ENCODE results near the gene TMEM134. TPM values are rescaled to one million over a fixed set of nuclear protein-coding genes. Genes with fewer than 3 reads are reported as not detected.
"Not testable (repeated sequence)": the region's sequence is repeated elsewhere in the genome, so short reads cannot be mapped to it uniquely, and the experiment has no call there.

The TMEM134 gene
- total RNA-seq, 1 donor from 2014 or later, result 38.0 TPM

DNA sequence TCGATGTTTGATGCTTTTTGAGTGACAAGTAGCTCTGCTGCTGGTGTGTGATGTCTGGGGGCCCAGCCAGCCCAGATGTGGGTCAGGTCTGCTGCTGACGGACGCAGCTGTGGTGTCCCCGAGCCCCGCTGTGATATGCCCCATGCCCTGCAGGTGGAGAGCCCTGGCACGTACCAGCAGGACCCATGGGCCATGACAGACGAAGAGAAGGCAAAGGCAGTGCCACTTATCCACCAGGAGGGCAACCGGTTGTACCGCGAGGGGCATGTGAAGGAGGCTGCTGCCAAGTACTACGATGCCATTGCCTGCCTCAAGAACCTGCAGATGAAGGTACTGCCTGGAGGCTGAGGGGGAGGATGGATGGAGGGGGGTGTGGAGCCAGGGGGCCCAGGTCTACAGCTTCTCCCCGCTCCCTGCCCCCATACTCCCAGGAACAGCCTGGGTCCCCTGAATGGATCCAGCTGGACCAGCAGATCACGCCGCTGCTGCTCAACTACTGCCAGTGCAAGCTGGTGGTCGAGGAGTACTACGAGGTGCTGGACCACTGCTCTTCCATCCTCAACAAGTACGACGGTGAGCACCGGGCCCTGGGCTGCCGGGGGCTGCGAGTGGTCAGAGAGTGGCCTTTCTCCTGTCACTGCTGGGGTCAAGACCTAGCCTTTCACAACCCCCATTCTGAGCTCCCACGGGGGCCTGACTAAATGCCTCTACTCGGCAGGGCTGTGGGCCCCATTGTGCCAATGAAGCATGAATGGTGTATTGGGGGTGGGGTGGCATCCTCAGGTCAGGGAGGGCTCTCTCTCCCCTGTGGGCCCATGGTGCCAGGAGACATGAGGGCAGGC lies 21.1 kb upstream of the TMEM134 start:
- H3K27me3 Mint-ChIP-seq (ENCODE audit: low read depth, unreplicated experiment), result no peaks in the 10 kb centered on the region
- Histone ChIP-seq H3K79me2 (ENCODE audit: insufficient read depth, low read length) (peaks cover 9% of the 10 kb centered on the region), H3K4me1 (ENCODE audit: insufficient read depth, low read length) (no peaks in the 10 kb centered on the region), H3K4me3 (ENCODE audit: insufficient read depth, low read depth, low read length) (no peak overlapping the region), H3K27ac (ENCODE audit: low read depth, low read length) (no peak overlapping the region), H2AFZ (ENCODE audit: low read depth, low read length) (no peak overlapping the region), H3K9ac (ENCODE audit: low read length) (no peak overlapping the region), H3K27me3 (ENCODE audit: insufficient read depth, low read length) (no peaks in the 10 kb centered on the region), H4K20me1 (ENCODE audit: insufficient read depth, low read length) (peaks cover 19% of the 10 kb centered on the region), H3K9me3 (ENCODE audit: insufficient read depth, low read depth, low read length) (no peaks in the 10 kb centered on the region), H3K36me3 (ENCODE audit: insufficient read depth, low read length) (peaks cover 5% of the 10 kb centered on the region), H3K4me2 (ENCODE audit: low read length) (no peak overlapping the region)
- peaks cover 2% of the 10 kb centered on the region for H3K4me1 Mint-ChIP-seq (ENCODE audit: low read depth, unreplicated experiment)
- H3K36me3 Mint-ChIP-seq (ENCODE audit: low read depth, unreplicated experiment), result peaks cover 14% of the 10 kb centered on the region
- no peak for TF ChIP-seq EZH2 (IDR thresholded peaks at IDR 0.05; ENCODE audit: insufficient read depth, low read length)
- TF ChIP-seq, protein P1, sequence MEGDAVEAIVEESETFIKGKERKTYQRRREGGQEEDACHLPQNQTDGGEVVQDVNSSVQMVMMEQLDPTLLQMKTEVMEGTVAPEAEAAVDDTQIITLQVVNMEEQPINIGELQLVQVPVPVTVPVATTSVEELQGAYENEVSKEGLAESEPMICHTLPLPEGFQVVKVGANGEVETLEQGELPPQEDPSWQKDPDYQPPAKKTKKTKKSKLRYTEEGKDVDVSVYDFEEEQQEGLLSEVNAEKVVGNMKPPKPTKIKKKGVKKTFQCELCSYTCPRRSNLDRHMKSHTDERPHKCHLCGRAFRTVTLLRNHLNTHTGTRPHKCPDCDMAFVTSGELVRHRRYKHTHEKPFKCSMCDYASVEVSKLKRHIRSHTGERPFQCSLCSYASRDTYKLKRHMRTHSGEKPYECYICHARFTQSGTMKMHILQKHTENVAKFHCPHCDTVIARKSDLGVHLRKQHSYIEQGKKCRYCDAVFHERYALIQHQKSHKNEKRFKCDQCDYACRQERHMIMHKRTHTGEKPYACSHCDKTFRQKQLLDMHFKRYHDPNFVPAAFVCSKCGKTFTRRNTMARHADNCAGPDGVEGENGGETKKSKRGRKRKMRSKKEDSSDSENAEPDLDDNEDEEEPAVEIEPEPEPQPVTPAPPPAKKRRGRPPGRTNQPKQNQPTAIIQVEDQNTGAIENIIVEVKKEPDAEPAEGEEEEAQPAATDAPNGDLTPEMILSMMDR (IDR thresholded peaks at IDR 0.05; ENCODE audit: insufficient read depth, low read depth, low read length), result no peak
- FAIRE-seq (no peak), DNase-seq (ENCODE audit: low read depth) (no peak)
- H3K9me3 Mint-ChIP-seq (ENCODE audit: unreplicated experiment), result peaks cover 2% of the 10 kb centered on the region
- H3K4me3 Mint-ChIP-seq (ENCODE audit: unreplicated experiment), result no peak overlapping the region
- peak overlapping the region; percentile 53 for H3K27ac Mint-ChIP-seq (ENCODE audit: unreplicated experiment)

GRCh38 chr11:67489203-67489884 lies 20.3 kb upstream of the TMEM134 start:
- Mint-ChIP-seq H3K27ac (ENCODE audit: unreplicated experiment) (peak overlapping the region; percentile 53), H3K4me3 (ENCODE audit: unreplicated experiment) (no peak overlapping the region), H3K27me3 (ENCODE audit: low read depth, unreplicated experiment) (no peaks in the 10 kb centered on the region), H3K9me3 (ENCODE audit: unreplicated experiment) (peaks cover 2% of the 10 kb centered on the region), H3K36me3 (ENCODE audit: low read depth, unreplicated experiment) (peaks cover 20% of the 10 kb centered on the region), H3K4me1 (ENCODE audit: low read depth, unreplicated experiment) (peaks cover 6% of the 10 kb centered on the region)
- Histone ChIP-seq H3K27ac (ENCODE audit: low read depth, low read length) (no peak overlapping the region), H3K4me1 (ENCODE audit: insufficient read depth, low read length) (no peaks in the 10 kb centered on the region), H4K20me1 (ENCODE audit: insufficient read depth, low read length) (peaks cover 25% of the 10 kb centered on the region), H2AFZ (ENCODE audit: low read depth, low read length) (no peak overlapping the region), H3K36me3 (ENCODE audit: insufficient read depth, low read length) (peaks cover 5% of the 10 kb centered on the region), H3K79me2 (ENCODE audit: insufficient read depth, low read length) (peaks cover 16% of the 10 kb centered on the region), H3K4me2 (ENCODE audit: low read length) (no peak overlapping the region), H3K4me3 (ENCODE audit: insufficient read depth, low read depth, low read length) (no peak overlapping the region), H3K27me3 (ENCODE audit: insufficient read depth, low read length) (no peaks in the 10 kb centered on the region), H3K9me3 (ENCODE audit: insufficient read depth, low read depth, low read length) (no peaks in the 10 kb centered on the region), H3K9ac (ENCODE audit: low read length) (no peak overlapping the region)
- FAIRE-seq, result no peak
- TF ChIP-seq EZH2 (IDR thresholded peaks at IDR 0.05; ENCODE audit: insufficient read depth, low read length), result no peak
- DNase-seq (ENCODE audit: low read depth), result no peak

DNA sequence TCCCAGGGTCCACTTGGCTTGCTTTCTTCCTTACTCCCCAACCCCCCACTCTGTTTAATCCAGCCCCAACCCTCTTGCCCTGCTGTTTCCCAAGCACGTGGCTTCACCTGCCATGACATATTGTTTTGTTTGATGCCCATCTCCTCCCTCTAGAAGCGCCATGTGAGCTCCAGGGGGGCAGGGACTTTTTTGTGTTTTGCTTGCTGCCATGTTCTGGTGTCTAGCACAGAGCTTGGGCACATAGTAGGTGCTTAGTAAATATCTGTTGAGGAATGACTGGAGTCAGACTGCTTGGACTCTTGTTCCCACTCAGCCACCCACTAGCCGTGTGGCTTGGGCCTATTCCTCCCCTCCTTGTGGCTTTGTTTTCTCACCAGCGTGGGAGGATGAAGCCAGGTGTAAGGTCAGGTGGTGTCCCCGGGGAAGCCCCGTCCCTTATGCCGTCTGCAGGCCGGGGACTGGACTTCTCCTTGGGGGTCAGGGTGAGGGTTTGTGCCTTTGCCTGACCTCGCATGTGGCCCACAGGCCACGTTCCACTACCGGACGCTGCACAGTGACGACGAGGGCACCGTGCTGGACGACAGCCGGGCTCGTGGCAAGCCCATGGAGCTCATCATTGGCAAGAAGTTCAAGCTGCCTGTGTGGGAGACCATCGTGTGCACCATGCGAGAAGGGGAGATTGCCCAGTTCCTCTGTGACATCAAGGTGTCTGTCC lies 17.6 kb upstream of the TMEM134 start:
- Histone ChIP-seq H4K20me1 (ENCODE audit: insufficient read depth, low read length) (peaks cover 27% of the 10 kb centered on the region), H3K4me2 (ENCODE audit: low read length) (no peak overlapping the region), H3K9me3 (ENCODE audit: insufficient read depth, low read depth, low read length) (no peaks in the 10 kb centered on the region), H3K9ac (ENCODE audit: low read length) (no peak overlapping the region), H2AFZ (ENCODE audit: low read depth, low read length) (no peak overlapping the region), H3K4me1 (ENCODE audit: insufficient read depth, low read length) (peaks cover 11% of the 10 kb centered on the region), H3K27ac (ENCODE audit: low read depth, low read length) (no peak overlapping the region), H3K79me2 (ENCODE audit: insufficient read depth, low read length) (peaks cover 28% of the 10 kb centered on the region), H3K36me3 (ENCODE audit: insufficient read depth, low read length) (no peaks in the 10 kb centered on the region), H3K4me3 (ENCODE audit: insufficient read depth, low read depth, low read length) (no peak overlapping the region), H3K27me3 (ENCODE audit: insufficient read depth, low read length) (no peaks in the 10 kb centered on the region)
- DNase-seq (ENCODE audit: low read depth) (no peak), FAIRE-seq (no peak)
- TF ChIP-seq, protein P1 (IDR thresholded peaks at IDR 0.05; ENCODE audit: insufficient read depth, low read depth, low read length), result no peak
- no peak for TF ChIP-seq EZH2 (IDR thresholded peaks at IDR 0.05; ENCODE audit: insufficient read depth, low read length)
- H3K27ac Mint-ChIP-seq (ENCODE audit: unreplicated experiment), result no peak overlapping the region
- peaks cover 2% of the 10 kb centered on the region for H3K9me3 Mint-ChIP-seq (ENCODE audit: unreplicated experiment)
- peaks cover 6% of the 10 kb centered on the region for H3K4me1 Mint-ChIP-seq (ENCODE audit: low read depth, unreplicated experiment)
- peak overlapping the region; percentile 25 for H3K4me3 Mint-ChIP-seq (ENCODE audit: unreplicated experiment)
- H3K36me3 Mint-ChIP-seq (ENCODE audit: low read depth, unreplicated experiment), result peaks cover 24% of the 10 kb centered on the region
- H3K27me3 Mint-ChIP-seq (ENCODE audit: low read depth, unreplicated experiment), result no peaks in the 10 kb centered on the region

- not testable (repeated sequence) for H3K27ac Mint-ChIP-seq (ENCODE audit: unreplicated experiment); H3K36me3 ChIP-seq (ENCODE audit: insufficient read depth, low read length); H3K4me2 ChIP-seq (ENCODE audit: low read length); H3K27me3 ChIP-seq (ENCODE audit: insufficient read depth, low read length); FAIRE-seq; H3K4me3 Mint-ChIP-seq (ENCODE audit: unreplicated experiment); H3K27ac ChIP-seq (ENCODE audit: low read depth, low read length); H3K4me1 Mint-ChIP-seq (ENCODE audit: low read depth, unreplicated experiment); H3K27me3 Mint-ChIP-seq (ENCODE audit: low read depth, unreplicated experiment); H3K9ac ChIP-seq (ENCODE audit: low read length); H3K9me3 Mint-ChIP-seq (ENCODE audit: unreplicated experiment); H3K4me3 ChIP-seq (ENCODE audit: insufficient read depth, low read depth, low read length); DNase-seq (ENCODE audit: low read depth); H3K9me3 ChIP-seq (ENCODE audit: insufficient read depth, low read depth, low read length); H2AFZ ChIP-seq (ENCODE audit: low read depth, low read length)
- peaks cover 28% of the 10 kb centered on the region for H3K79me2 ChIP-seq (ENCODE audit: insufficient read depth, low read length)
- peaks cover 24% of the 10 kb centered on the region for H3K36me3 Mint-ChIP-seq (ENCODE audit: low read depth, unreplicated experiment)
- peaks cover 11% of the 10 kb centered on the region for H3K4me1 ChIP-seq (ENCODE audit: insufficient read depth, low read length)
- H4K20me1 ChIP-seq (ENCODE audit: insufficient read depth, low read length), result peaks cover 27% of the 10 kb centered on the region
These were observed 16.9 kb upstream of the TMEM134 start for GRCh38 chr11:67485873-67486361.
